GM18520 (cell line): Measurements from ENCODE around the gene ZNF639.
"Not testable (repeated sequence)": the region's sequence is repeated elsewhere in the genome, so short reads cannot be mapped to it uniquely, and the experiment has no call there.

Experiments
- ATAC-seq: cut with Tn5 transposase; IDR thresholded peaks from one replicate; pipeline ENCODE4 v1.9.1; 2021; ENCODE audit not compliant: unreplicated experiment

ZNF639 gene

DNA sequence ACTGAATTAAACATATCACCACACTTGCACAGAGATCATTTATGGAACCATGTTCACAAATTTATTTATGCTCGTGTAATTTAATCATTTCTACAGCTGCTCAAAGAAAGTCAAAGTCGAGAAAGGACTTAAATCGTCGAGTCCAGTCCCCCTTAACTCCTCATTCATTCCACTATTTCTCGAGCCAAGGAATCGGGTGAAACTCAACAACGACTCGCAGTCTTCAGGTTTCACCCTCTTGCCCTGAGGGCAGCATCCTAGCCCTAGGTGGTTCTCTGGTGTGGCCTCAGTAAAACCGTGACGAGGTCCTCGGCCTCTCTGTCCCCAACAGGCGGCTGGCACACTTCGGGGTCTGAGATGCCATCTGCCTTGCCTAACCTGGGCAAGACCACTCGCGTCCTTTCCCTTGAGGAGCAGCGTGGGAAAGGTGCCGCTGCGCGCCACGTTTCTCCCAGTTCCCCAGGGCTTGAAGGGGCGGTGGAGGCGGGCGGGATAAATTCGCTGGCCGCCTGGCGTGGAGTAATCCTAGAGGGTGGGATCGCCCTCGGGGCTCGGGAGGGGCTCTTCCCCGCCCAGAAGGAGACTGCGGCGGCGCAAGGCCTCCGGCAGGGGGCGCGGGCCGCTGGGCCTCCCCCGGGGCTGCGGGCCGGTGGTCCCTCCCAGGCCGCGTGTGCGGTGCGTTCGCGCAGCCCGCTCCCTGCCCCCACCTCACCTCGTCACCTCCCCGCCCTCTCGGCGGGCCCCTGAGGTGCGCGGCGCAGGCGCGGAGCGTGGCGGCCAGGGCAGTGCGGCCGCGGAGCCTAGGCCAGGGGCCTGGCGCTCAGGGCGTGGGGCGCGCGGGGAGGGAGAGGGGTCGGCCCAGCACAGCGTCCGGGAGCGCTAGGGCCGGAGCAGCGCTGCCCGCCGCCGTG is at the start of gene ZNF639:
Gene ZNF639, plus strand, starts transcription at position 746 of the 911 bp plus-strand sequence. CDS start 5,263 bp downstream, outside the sequence.
- peak; percentile 74 for ATAC-seq

GRCh38 chr3:179274434-179274833 is 48.4 kb upstream of the ZNF639 start:
- not testable (repeated sequence) for ATAC-seq

DNA sequence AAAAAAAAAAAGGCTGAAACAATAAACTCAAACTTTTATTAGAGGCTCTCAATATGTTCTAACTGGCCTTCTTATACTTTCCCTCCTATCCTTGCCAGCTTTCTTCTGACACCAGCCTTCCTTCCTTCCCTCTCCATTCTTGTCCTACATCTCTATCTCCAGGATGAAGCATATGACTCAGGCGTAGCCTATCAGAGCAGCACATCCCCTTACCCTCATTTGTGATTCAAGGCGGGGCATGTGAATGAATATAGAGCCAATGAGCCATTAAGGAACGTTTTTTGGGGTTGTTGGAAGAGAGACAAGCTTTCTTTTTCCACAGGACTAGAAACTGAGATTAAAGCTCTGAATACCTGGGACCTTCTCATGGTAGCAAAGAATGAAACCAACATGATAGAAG is 46.8 kb upstream of the ZNF639 start:
- no peak for ATAC-seq

DNA sequence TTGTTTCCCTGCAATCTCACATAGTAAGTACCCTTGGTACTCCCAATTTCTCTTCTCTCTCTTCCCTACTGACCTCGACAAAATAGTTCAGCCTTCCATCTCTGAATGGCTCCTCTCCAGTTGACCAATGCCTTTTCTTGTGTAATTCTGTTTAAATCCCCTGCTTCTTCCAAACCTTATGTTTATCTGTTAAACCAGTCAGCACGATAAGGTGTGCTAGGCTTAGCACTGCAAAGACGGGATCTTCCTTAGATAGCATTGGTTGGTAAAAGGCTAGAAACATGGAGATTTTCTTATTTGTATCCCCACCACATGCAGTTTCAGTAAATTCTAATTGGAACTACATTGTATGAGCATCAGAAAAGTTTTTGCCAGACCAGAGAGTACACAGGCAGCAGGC is 46.1 kb upstream of the ZNF639 start:
- no peak for ATAC-seq

DNA sequence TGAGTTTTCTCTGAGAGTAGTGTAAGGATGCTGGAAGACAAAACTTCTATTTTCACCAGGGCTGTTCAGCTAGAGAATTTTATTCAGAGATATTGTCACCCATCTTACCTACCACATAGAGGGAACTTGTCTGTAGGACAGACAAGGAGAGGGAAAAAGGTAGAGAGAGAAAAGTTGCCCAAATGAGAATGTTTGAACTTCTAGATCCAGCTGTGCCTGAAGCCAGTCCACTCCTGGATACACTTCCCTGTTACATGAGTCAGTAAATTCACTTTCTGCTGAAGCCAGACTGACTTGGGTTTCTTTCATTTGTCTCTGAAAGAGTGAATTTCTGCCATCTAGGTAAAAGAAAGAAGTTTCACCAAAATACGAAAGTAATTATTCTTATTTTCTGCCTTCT is 44.7 kb upstream of the ZNF639 start:
- ATAC-seq = no peak

DNA sequence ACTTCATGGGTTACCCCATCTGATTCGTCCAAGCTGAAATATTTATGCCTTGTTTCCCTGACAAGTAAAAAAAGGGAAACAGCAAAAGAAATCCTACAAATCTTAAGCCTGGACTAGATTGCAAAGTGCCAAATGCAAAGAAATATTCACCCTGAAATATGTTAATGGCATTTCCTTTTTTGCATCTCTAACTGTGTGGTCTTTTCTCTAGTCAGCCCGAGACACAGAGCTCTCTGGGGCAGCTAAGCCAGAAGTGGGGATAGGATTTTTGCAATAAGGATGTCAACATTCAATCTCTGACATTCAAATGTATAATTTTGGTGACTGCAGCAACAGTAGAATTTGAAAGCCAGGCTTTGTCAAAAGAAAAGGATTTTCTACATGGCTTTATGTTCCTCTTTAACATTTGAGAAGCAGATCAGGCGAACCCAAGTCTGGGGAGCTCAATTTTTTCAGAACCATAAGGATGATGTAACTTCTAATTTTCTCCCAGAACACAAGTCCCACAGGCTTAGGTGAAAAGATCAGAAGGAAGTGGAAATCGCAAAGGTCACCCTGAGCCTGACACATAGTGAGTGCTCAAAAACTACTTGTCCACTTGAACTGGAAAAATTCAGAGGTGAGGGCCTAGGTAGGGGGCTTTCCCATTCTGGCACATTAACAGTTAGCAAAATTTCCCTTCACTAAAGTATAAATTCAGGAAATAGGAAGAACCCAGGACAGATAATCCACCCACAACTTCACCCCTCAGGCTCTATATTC is 43.7 kb upstream of the ZNF639 start:
- ATAC-seq = no peak

DNA sequence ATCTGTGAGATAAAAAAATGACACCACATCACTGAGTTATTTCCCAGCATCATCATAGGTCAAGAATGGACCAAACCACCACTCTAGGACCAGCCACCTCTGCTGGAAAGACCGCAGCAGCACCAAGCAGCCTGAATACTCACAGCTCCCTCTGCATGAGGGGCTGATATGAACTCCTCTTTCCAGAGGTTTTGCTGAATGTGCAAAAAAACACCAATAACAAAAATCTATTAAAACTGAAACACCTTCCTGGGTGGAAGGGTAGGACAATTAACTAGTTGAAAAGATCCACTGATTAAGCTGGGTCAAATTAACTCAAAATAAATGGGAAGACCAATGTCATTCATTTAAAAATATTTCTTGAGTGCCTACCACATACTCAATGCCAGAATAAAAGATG is 43.0 kb upstream of the ZNF639 start:
- ATAC-seq = no peak

DNA sequence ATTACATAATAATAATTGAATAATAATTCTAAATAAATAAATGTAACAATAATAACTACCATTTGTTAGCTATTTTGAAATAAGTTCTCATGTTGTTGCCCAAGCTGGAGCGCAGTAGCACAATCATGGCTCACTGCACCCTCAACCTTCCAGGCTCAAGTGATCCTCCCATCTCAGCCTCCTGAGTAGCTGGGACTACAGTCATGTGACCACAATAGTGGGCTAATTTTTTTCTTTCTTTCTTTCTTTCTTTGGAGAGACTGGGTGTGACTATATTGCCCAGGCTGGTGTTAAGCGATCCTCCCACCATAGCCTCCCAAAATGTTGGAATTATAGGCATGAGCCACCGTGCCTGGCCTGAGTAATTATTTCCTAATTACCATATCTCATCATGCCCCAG is 41.0 kb upstream of the ZNF639 start:
- no peak for ATAC-seq

- ATAC-seq = no peak
These were observed 36.5 kb upstream of the ZNF639 start for GRCh38 chr3:179286331-179286730.

DNA sequence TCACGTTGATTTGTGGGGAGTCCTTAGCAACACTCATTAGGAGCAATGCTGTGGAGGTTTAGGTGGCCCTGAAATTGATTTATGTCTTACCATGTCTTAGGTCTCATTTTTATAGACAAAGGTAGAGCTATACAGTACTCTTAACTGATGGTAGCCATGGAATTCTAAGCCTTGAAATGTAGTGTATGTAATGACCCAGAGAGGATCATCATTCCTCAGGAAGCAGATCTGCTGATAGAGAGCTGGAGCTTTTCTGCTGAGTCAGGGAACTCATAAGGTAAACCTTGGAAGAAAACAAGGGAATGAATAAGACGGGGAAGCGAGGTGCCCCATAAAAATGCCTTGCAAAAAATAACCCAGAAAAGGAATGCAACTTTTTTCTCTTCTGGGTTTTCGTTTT is 34.0 kb upstream of the ZNF639 start:
- ATAC-seq = no peak

DNA sequence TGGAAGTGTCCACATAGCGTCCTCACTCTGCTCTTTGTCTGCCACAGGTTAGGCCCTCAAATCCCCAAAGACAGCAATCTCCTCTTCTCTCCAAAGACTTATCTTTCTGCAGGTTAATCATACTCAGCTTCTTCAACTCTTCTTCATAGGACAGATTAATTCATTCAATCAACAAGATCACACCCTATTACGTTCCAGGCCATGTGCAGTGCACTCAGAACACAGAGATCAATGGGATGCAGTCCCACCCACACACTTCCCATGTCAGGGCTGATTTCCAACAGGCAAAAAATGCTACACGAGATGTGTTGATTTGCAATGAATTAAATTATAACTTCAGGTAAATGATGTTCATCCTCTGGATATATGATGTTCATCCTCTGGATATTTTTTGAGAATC is 33.5 kb upstream of the ZNF639 start:
- ATAC-seq = no peak

DNA sequence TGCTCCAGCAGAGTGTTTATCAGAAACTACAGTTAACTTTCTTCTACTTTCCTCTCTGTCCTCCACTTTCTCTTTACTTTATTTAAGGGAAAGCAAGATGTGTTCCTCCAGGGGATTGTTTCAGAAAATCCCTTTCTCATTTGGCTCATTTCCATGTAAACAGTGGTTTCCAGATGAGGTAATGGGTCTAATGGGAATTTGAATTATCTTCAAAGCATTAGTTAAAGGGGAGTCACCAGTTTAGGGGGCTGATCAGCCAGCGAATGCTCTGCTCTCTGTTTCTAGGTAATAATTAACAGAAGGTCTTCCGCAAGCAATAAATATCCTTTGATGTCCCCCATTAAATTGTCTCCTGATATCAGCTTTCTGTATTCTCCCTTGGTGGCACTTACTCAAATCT is 30.4 kb upstream of the ZNF639 start:
- no peak for ATAC-seq

GRCh38 chr3:179297971-179298725 is 24.7 kb upstream of the ZNF639 start:
- ATAC-seq = peak; percentile 38

DNA sequence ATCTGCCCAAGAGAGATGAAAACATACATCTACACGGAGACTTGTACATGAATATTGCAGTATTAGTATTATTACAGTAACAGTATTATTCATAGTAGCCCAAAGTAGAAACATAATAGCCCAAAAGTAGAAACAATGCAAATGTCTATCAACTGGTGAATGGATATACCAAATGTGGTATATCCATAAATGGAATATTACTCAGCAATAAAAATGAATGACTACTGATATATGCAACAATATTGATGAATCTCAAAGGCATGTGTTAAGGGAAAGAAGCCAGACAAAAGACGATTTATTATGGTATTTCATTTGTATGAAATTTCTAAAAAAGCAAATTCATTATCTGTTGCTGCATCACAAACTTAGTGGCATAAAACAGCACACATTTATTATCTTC is 23.5 kb upstream of the ZNF639 start:
- ATAC-seq = no peak

- ATAC-seq = no peak
These were observed 22.7 kb upstream of the ZNF639 start for GRCh38 chr3:179299999-179300613.

DNA sequence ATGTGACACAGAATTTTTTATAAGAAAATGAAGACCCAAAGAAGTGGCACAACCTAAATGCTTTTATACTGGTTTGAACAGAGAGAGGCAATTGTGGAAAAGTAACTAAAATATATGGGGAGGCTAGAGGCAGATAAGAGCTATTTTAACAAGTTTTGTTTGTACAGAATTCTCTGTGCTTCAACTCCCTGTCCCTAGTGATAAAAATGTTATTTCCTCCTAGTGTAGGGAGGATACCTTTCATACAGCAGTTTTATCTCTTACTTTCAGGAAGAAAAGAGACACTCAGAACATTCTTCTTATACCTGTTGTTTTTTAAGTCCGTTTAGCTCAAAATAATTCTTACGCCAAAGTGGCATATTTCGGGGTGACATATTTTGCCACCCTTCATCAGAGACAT is 21.2 kb upstream of the ZNF639 start:
- no peak for ATAC-seq

DNA sequence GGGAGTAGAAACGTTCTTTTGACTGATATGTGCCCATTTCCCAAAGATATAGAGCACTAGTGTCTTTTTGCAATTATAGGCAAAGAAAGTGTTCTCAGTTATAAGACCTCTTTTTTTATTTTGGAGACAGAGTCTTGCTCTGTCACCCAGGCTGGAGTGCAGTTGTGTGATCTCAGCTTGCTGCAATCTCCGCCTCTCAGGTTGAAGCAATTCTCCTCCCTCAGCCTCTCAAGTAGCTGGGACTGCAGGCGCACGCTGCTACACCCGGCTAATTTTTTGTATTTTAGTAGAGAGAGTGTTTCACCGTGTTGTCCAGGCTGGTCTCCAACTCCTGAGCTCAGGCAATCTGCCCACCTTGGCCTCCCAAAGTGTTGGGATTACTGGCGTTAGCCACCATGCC is 20.7 kb upstream of the ZNF639 start:
- no peak for ATAC-seq

GRCh38 chr3:179304605-179305004 is 18.2 kb upstream of the ZNF639 start:
- ATAC-seq = no peak

GRCh38 chr3:179307362-179307761 is 15.5 kb upstream of the ZNF639 start:
- ATAC-seq = not testable (repeated sequence)

- no peak for ATAC-seq
These were observed 14.8 kb upstream of the ZNF639 start for GRCh38 chr3:179308001-179308400.
